GM19438 (cell line): Measurements from ENCODE around the gene GOPC.

Experiments
- ATAC-seq: cut with Tn5 transposase; IDR thresholded peaks from one replicate; pipeline ENCODE4 v1.9.1; 2021; ENCODE audit warnings: low read depth; ENCODE audit not compliant: unreplicated experiment

Gene GOPC

GRCh38 chr6:117597755-117598154 is 4.6 kb downstream of the GOPC start:
- no peak for ATAC-seq

GRCh38 chr6:117595099-117595923 is 7.0 kb downstream of the GOPC start:
- no peak for ATAC-seq

- no peak for ATAC-seq
Observed at GRCh38 chr6:117592983-117593759, 9.1 kb downstream of the GOPC start.

GRCh38 chr6:117591405-117591804 is 10.9 kb downstream of the GOPC start:
- ATAC-seq = no peak

GRCh38 chr6:117590447-117590846 is 11.9 kb downstream of the GOPC start:
- no peak for ATAC-seq

GRCh38 chr6:117585647-117586046 is 16.7 kb downstream of the GOPC start:
- ATAC-seq = no peak

GRCh38 chr6:117574198-117574597 is 28.1 kb downstream of the GOPC start:
- no peak for ATAC-seq

GRCh38 chr6:117573006-117573680 is 29.2 kb downstream of the GOPC start:
- ATAC-seq = no peak

- no peak for ATAC-seq
Observed at GRCh38 chr6:117568831-117569410, 33.4 kb downstream of the GOPC start.

- no peak for ATAC-seq
Observed at GRCh38 chr6:117568247-117568646, 34.1 kb downstream of the GOPC start.

- no peak for ATAC-seq
Observed at GRCh38 chr6:117564681-117565080, 37.6 kb downstream of the GOPC start.

- no peak for ATAC-seq
Observed at GRCh38 chr6:117561128-117561527, 41.2 kb downstream of the GOPC start.

- no peak for ATAC-seq
Observed at GRCh38 chr6:117559299-117559698, 43.0 kb downstream of the GOPC start.

GRCh38 chr6:117558818-117559217 is 43.5 kb downstream of the GOPC start:
- ATAC-seq = no peak

- no peak for ATAC-seq
Observed at GRCh38 chr6:117557951-117558350, 44.4 kb downstream of the GOPC start.

- no peak for ATAC-seq
Observed at GRCh38 chr6:117555882-117556498, 46.3 kb downstream of the GOPC start.

GRCh38 chr6:117555262-117555849 is 47.0 kb downstream of the GOPC start:
- ATAC-seq = no peak

GRCh38 chr6:117553142-117553541 is 49.2 kb downstream of the GOPC start:
- ATAC-seq = no peak

GRCh38 chr6:117552618-117553017 is 49.7 kb downstream of the GOPC start:
- ATAC-seq = no peak

- no peak for ATAC-seq
Observed at GRCh38 chr6:117550618-117551242, 51.6 kb downstream of the GOPC start.
